Lung (tissue), 12 donors: ENCODE results near the gene RGS1. TPM values are rescaled to one million over a fixed set of nuclear protein-coding genes. Genes with fewer than 3 reads are reported as not detected.

Experiments
- ATAC-seq: fragments of 200-7000 bp; cut with Tn5 transposase; one replicate; pipeline ENCODE4 v1.9.1; 2020; ENCODE audit warnings: moderate number of reproducible peaks; ENCODE audit not compliant: insufficient read depth, low FRiP score
- DNase-seq, 3 donors: peaks; one replicate each; pipeline ENCODE4 v3.0.0-alpha.2; 2013 to 2017
- H3K27ac ChIP-seq, 2 donors: one replicate each; pipeline ENCODE4 v1.5.1; 2013; ENCODE audit warnings: mild to moderate bottlenecking in 2 of 2, moderate library complexity in 2 of 2, control low read depth in 1 of 2, inconsistent platforms in 1 of 2, low read depth in 1 of 2, low read length in 1 of 2
- H3K27me3 ChIP-seq, 3 donors: one replicate each; pipeline ENCODE4 v1.5.1; 2013; ENCODE audit warnings: low read length in 2 of 3; ENCODE audit not compliant: control insufficient read depth in 3 of 3, insufficient read depth in 3 of 3
- H3K36me3 ChIP-seq, 4 donors: one replicate each; pipeline ENCODE4 v1.5.1; 2013; ENCODE audit warnings: low read length in 4 of 4, mild to moderate bottlenecking in 1 of 4, moderate library complexity in 1 of 4; ENCODE audit not compliant: control insufficient read depth in 4 of 4, insufficient read depth in 4 of 4
- H3K4me1 ChIP-seq, 5 donors: one replicate each; pipeline ENCODE4 v1.5.1; 2013; ENCODE audit warnings: low read length in 5 of 5, mild to moderate bottlenecking in 2 of 5, moderate library complexity in 1 of 5; ENCODE audit not compliant: control insufficient read depth in 5 of 5, insufficient read depth in 5 of 5
- H3K4me3 ChIP-seq: one replicate; pipeline ENCODE4 v1.5.1; 2013; ENCODE audit warnings: mild to moderate bottlenecking, control low read depth, moderate library complexity
- H3K9ac ChIP-seq, 2 donors: one replicate each; pipeline ENCODE4 v1.5.1; 2013; ENCODE audit warnings: low read length in 2 of 2, control low read depth in 1 of 2; ENCODE audit not compliant: insufficient read depth in 1 of 2
- H3K9me3 ChIP-seq, 4 donors: one replicate each; pipeline ENCODE4 v1.5.1; 2013; ENCODE audit warnings: low read length in 3 of 4, mild to moderate bottlenecking in 1 of 4, moderate library complexity in 1 of 4; ENCODE audit not compliant: control insufficient read depth in 4 of 4, insufficient read depth in 3 of 4
- WGBS, 2 donors: extraction: QIAGEN DNeasy Blood & Tissue Kit; methylation state at CpG; one replicate each; pipeline ENCODE4 v1.1.7; 2013; 5-methylcytosine and 5-hydroxymethylcytosine counted together
- polyA plus RNA-seq, 2 donors: library from polyadenylated mRNA; stranded (reverse); fragments of 200-250 nt; gene quantifications; one replicate each; pipeline ENCODE4 v1.2.1, GENCODE V29; 2013
- total RNA-seq, 2 donors: library from RNA; depleted of rRNA in 1 of 2; stranded (reverse); fragments of >200 nt in 1 of 2; gene quantifications; one replicate each; pipeline ENCODE4 v1.2.1, GENCODE V29; 2014 to 2021
- TF ChIP-seq, protein P1 (sequence below): IDR thresholded peaks from 2 replicates; pipeline ENCODE4 v1.5.1; 2012; ENCODE audit warnings: mild to moderate bottlenecking; ENCODE audit errors: control extremely low read depth, extremely low read depth
- donor health status: control.
- donor health status: control.
- donor health status: Bipolar disorder and iron deficiency.
- donor health status: healthy.
- donor health status: DM: yes; HTN: yes; CAD: no.

Gene RGS1
- total and polyA plus RNA-seq, 4 donors = 7.3 to 86.6 (median 21.0) TPM

DNA sequence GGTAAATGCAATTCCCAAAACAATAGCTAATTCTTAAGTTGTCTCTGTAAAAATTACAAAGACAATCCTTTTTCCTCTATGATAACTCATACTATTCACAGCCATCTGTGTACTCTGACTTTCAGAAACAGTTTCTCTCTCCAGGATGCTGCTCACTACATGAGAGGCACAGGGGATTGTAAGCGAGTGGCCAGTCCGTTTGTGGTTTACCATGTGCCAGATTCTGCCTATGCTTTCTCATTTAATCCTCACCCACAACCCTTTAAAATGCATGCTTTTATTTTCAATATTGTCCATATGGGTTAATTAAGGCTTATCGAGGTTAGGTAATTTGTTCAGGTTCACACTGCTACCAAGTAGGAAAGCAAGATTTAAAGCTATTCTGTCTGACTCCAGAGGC lies 23.0 kb downstream of the RGS1 start:
- TF ChIP-seq, protein P1, sequence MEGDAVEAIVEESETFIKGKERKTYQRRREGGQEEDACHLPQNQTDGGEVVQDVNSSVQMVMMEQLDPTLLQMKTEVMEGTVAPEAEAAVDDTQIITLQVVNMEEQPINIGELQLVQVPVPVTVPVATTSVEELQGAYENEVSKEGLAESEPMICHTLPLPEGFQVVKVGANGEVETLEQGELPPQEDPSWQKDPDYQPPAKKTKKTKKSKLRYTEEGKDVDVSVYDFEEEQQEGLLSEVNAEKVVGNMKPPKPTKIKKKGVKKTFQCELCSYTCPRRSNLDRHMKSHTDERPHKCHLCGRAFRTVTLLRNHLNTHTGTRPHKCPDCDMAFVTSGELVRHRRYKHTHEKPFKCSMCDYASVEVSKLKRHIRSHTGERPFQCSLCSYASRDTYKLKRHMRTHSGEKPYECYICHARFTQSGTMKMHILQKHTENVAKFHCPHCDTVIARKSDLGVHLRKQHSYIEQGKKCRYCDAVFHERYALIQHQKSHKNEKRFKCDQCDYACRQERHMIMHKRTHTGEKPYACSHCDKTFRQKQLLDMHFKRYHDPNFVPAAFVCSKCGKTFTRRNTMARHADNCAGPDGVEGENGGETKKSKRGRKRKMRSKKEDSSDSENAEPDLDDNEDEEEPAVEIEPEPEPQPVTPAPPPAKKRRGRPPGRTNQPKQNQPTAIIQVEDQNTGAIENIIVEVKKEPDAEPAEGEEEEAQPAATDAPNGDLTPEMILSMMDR = no peak
- H3K9me3 ChIP-seq = no peaks in the 10 kb centered on the region
- DNase-seq = no peak
- no peak overlapping the region for H3K9ac ChIP-seq
- H3K4me1 ChIP-seq = no peaks in the 10 kb centered on the region
- 86 to 87% methylated on average over 3 of the region's 3 CpGs for WGBS, 2 donors
- no peak for ATAC-seq
- no peak overlapping the region for H3K27ac ChIP-seq
- H3K4me3 ChIP-seq = no peak overlapping the region
- no peaks in the 10 kb centered on the region for H3K27me3 ChIP-seq
- H3K36me3 ChIP-seq = no peaks in the 10 kb centered on the region

DNA sequence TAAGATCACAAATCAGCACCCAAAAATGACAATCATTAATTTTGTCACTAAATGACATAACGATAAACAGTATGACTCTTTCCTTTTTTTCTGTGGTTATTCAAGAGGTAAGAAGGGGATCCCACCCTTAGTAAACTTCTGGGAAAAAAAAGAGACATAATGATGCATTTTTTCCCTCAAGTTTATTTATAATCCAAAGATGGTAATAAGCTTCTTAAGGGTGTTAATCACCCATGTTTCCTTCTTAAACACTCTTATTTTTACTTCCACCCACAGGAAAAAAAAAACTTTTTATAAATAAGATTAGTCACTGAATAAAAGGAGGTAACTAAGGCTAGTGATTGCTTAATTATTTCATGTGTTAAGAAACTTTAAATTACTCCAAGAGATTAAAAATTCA lies 24.7 kb downstream of the RGS1 start:
- 69 to 84% methylated on average over 1 of the region's 1 CpG for WGBS, 2 donors
- no peak for DNase-seq
- ATAC-seq = no peak
- TF ChIP-seq, protein P1 = no peak
- Histone ChIP-seq H3K27me3 (no peaks in the 10 kb centered on the region), H3K4me3 (no peak overlapping the region), H3K36me3 (no peaks in the 10 kb centered on the region), H3K4me1 (no peaks in the 10 kb centered on the region), H3K9me3 (no peaks in the 10 kb centered on the region), H3K9ac (no peak overlapping the region), H3K27ac (no peak overlapping the region)

DNA sequence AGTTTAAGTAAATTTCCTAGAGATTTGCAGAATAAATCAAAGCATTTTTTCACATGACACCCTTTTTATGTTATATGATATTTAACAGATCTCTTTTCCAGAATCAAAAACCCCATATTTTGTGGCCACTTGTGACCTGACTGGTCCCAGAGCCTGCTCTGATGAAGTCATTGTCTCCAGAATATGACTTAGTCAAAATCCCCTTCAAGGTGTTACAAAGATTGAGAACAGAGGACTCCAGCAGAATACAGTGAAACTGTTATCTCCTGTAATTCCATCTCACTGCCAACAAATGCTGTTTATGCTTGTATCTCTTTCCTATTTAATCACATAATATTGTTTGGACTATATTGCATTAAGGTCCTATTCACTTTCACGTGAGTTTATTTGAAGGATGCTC lies 25.6 kb downstream of the RGS1 start:
- Histone ChIP-seq H3K4me3 (no peak overlapping the region), H3K27ac (no peak overlapping the region), H3K4me1 (no peaks in the 10 kb centered on the region), H3K9me3 (no peaks in the 10 kb centered on the region), H3K36me3 (no peaks in the 10 kb centered on the region), H3K27me3 (no peaks in the 10 kb centered on the region), H3K9ac (no peak overlapping the region)
- no peak for DNase-seq
- no peak for ATAC-seq
- TF ChIP-seq, protein P1 = no peak
- WGBS, 2 donors = 72 to 91% methylated on average over 1 of the region's 1 CpG

DNA sequence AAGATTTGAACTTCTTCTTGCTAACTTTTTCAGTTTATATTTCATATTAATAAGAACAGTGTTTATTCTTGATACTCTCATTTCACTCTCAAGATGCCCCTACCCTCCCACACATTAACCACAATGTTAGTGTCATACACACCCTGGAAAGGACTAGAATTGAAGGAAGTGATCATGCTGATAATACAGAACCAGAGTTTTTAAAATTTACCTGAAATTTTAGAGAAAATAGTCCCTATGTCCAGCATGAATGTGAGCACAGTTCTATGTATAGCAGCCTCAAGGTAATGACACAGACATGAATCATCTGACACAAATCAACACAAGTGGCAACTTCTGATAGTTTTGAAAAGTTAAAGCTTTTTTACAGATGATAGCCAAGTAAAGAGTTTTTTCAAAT lies 26.0 kb downstream of the RGS1 start:
- Histone ChIP-seq H3K36me3 (no peaks in the 10 kb centered on the region), H3K27ac (no peak overlapping the region), H3K27me3 (no peaks in the 10 kb centered on the region), H3K9me3 (no peaks in the 10 kb centered on the region), H3K9ac (no peak overlapping the region), H3K4me3 (no peak overlapping the region), H3K4me1 (no peaks in the 10 kb centered on the region)
- no peak for DNase-seq
- TF ChIP-seq, protein P1 = no peak
- no peak for ATAC-seq
